SU-DHL-6 (cell line): ENCODE results near the gene ELAPOR2.

ENCODE experiments used
- H2AFZ ChIP-seq: fragments of 200-600 bp; sonication (generic); 2 replicates; pipeline ENCODE4 v1.6.1; 2014; ENCODE audit warnings: low read depth, mild to moderate bottlenecking, moderate library complexity, mixed read lengths, antibody characterized with exemption, low read length; ENCODE audit not compliant: severe bottlenecking
- H3F3A ChIP-seq: fragments of 200-600 bp; shearing (Covaris generic); 2 replicates; pipeline ENCODE4 v1.6.0; 2016; ENCODE audit warnings: antibody characterized with exemption, mild to moderate bottlenecking; ENCODE audit not compliant: insufficient read depth
- H3K27ac ChIP-seq: fragments of 200-600 bp; sonication (generic); 2 replicates; pipeline ENCODE4 v1.5.1; 2016; ENCODE audit warnings: low read depth, mild to moderate bottlenecking, low read length, moderate library complexity, mixed read lengths
- H3K27me3 ChIP-seq: fragments of 200-600 bp; sonication (generic), shearing (Covaris generic); 2 replicates; pipeline ENCODE4 v1.6.0; 2014; ENCODE audit warnings: mild to moderate bottlenecking, low read length
- H3K36me3 ChIP-seq: fragments of 200-600 bp; sonication (generic); 2 replicates; pipeline ENCODE4 v1.6.1; 2014; ENCODE audit warnings: mild to moderate bottlenecking, low read length, mixed read lengths
- H3K4me2 ChIP-seq: fragments of 300-600, 200-600 bp; shearing (Covaris generic), sonication (generic); 2 replicates; pipeline ENCODE4 v1.6.0; 2014; ENCODE audit warnings: low read length, low read depth, mild to moderate bottlenecking; ENCODE audit not compliant: poor library complexity, severe bottlenecking
- H3K4me3 ChIP-seq: fragments of 200-600 bp; sonication (generic); 2 replicates; pipeline ENCODE4 v1.5.1; 2014; ENCODE audit warnings: antibody characterized with exemption, low read length, mild to moderate bottlenecking, mixed read lengths; ENCODE audit not compliant: insufficient read depth, poor library complexity, severe bottlenecking
- H3K79me2 ChIP-seq: fragments of 200-600 bp; sonication (generic); 2 replicates; pipeline ENCODE4 v1.6.1; 2014; ENCODE audit warnings: mild to moderate bottlenecking, low read length, moderate library complexity; ENCODE audit not compliant: insufficient read depth
- H3K9ac ChIP-seq: fragments of 200-600 bp; sonication (generic); 2 replicates; pipeline ENCODE4 v1.7.0; 2014; ENCODE audit warnings: mild to moderate bottlenecking, low read length
- H3K9me2 ChIP-seq: fragments of 200-600 bp; sonication (generic); replicated peaks from 2 replicates; pipeline ENCODE4 v1.6.1; 2014; ENCODE audit warnings: low read length; ENCODE audit not compliant: insufficient read depth
- H3K9me3 ChIP-seq: fragments of 200-600 bp; sonication (generic); 2 replicates; pipeline ENCODE4 v1.6.1; 2014; ENCODE audit warnings: low read length, mixed read lengths; ENCODE audit not compliant: insufficient read depth
- H4K20me1 ChIP-seq: fragments of 200-600 bp; sonication (generic); 2 replicates; pipeline ENCODE4 v1.6.1; 2014; ENCODE audit warnings: low read depth, mild to moderate bottlenecking, antibody characterized with exemption, low read length, moderate library complexity, mixed read lengths
- CTCF ChIP-seq: fragments of 200-600 bp; sonication (generic); IDR thresholded peaks from one replicate; pipeline ENCODE4 v1.5.1; 2017; ENCODE audit warnings: antibody characterized with exemption, mild to moderate bottlenecking, low read length, moderate library complexity; ENCODE audit not compliant: insufficient read depth, poor library complexity, severe bottlenecking
- EZH2phosphoT487 ChIP-seq: fragments of 200-600 bp; sonication (generic), shearing (Covaris generic); conservative IDR thresholded peaks from 2 replicates; pipeline ENCODE4 v1.6.1; 2018; ENCODE audit warnings: mild to moderate bottlenecking, antibody characterized with exemption, low read length, moderate library complexity, mixed read lengths

Gene ELAPOR2

GRCh38 chr7:87060288-87060537 lies 759 bp upstream of the ELAPOR2 start:
- no peaks in the 10 kb centered on the region for H3K9me3 ChIP-seq
- no peaks in the 10 kb centered on the region for H3K27me3 ChIP-seq
- peak overlapping the region; percentile 51 for H3K9ac ChIP-seq
- peaks cover 21% of the 10 kb centered on the region; the same call in 1 of the 2 replicates for H3F3A ChIP-seq
- H4K20me1 ChIP-seq, result no peaks in the 10 kb centered on the region
- H3K27ac ChIP-seq, result no peak overlapping the region
- H3K4me2 ChIP-seq, result peak overlapping the region; percentile 79
- H3K79me2 ChIP-seq, result no peaks in the 10 kb centered on the region
- H3K36me3 ChIP-seq, result peaks cover 7% of the 10 kb centered on the region; the same call in 1 of the 2 replicates
- TF ChIP-seq CTCF, result no peak
- no peak for TF ChIP-seq EZH2phosphoT487
- H3K4me3 ChIP-seq, result peak overlapping the region; percentile 66
- H2AFZ ChIP-seq, result peak overlapping the region; percentile 95
- no peaks in the 10 kb centered on the region for H3K9me2 ChIP-seq

- Histone ChIP-seq H3K27ac (no peak overlapping the region), H3K9ac (peak overlapping the region; percentile 49), H3K9me3 (no peaks in the 10 kb centered on the region), H3K36me3 (peaks cover 7% of the 10 kb centered on the region; the same call in 1 of the 2 replicates), H3K79me2 (no peaks in the 10 kb centered on the region), H3K4me2 (peak overlapping the region; percentile 79), H3K27me3 (no peaks in the 10 kb centered on the region), H2AFZ (peak overlapping the region; percentile 70), H4K20me1 (no peaks in the 10 kb centered on the region), H3K4me3 (peak overlapping the region; percentile 52), H3F3A (peaks cover 21% of the 10 kb centered on the region; the same call in 1 of the 2 replicates), H3K9me2 (no peaks in the 10 kb centered on the region)
- TF ChIP-seq EZH2phosphoT487 (no peak), CTCF (no peak)
Measured at GRCh38 chr7:87058744-87059524, 520 bp downstream of the ELAPOR2 start.

GRCh38 chr7:87057210-87057609 lies 2.2 kb downstream of the ELAPOR2 start:
- no peak overlapping the region for H3K9ac ChIP-seq
- peaks cover 7% of the 10 kb centered on the region; the same call in 1 of the 2 replicates for H3K36me3 ChIP-seq
- no peak overlapping the region for H3K4me2 ChIP-seq
- H3K9me2 ChIP-seq, result no peaks in the 10 kb centered on the region
- H4K20me1 ChIP-seq, result no peaks in the 10 kb centered on the region
- no peaks in the 10 kb centered on the region for H3K9me3 ChIP-seq
- no peak overlapping the region for H3K4me3 ChIP-seq
- H3K27me3 ChIP-seq, result no peaks in the 10 kb centered on the region
- no peak overlapping the region for H2AFZ ChIP-seq
- H3F3A ChIP-seq, result peaks cover 21% of the 10 kb centered on the region; the same call in 1 of the 2 replicates
- TF ChIP-seq CTCF (no peak), EZH2phosphoT487 (no peak)
- no peaks in the 10 kb centered on the region for H3K79me2 ChIP-seq
- H3K27ac ChIP-seq, result no peak overlapping the region
